Right lobe of liver (tissue), 4 donors: Measurements from ENCODE around the gene CDC37.

ENCODE experiments used
- CTCF ChIP-seq, 4 donors: fragments of 200-600 bp in 3 of 4; fragments of 450-650 bp in 1 of 4; IDR thresholded peaks; one replicate each; pipeline versions ENCODE4 v1.5.1 to v1.8.0; 2016 to 2022; ENCODE audit warnings: antibody characterized with exemption in 4 of 4, mild to moderate bottlenecking in 2 of 4
- POLR2A ChIP-seq: fragments of 450-650 bp; IDR thresholded peaks from one replicate; pipeline ENCODE4 v1.6.1; 2017; ENCODE audit warnings: antibody characterized with exemption, mild to moderate bottlenecking
- donor health status: DM: no; HTN: no; CAD: no.
- donor health status: DM: no; HTN: no; CAD: no.
- donor health status: DM: no; HTN: yes; CAD: no.

- TF ChIP-seq CTCF (IDR thresholded peaks at IDR 0.05): no peak
- no peak for TF ChIP-seq POLR2A
Measured at GRCh38 chr19:10399878-10400277, 3.5 kb downstream of the CDC37 start.
